GM19463 (cell line): Measurements from ENCODE around the gene SNAPC3.
"Not testable (repeated sequence)": the region's sequence is repeated elsewhere in the genome, so short reads cannot be mapped to it uniquely, and the experiment has no call there.

Experiments
- ATAC-seq: cut with Tn5 transposase; IDR thresholded peaks from one replicate; pipeline ENCODE4 v1.9.1; 2021; ENCODE audit warnings: mild to moderate bottlenecking, moderate library complexity; ENCODE audit not compliant: unreplicated experiment

The SNAPC3 gene

GRCh38 chr9:15422372-15423230 lies at the start of gene SNAPC3:
Gene SNAPC3, plus strand, starts transcription at chr9:15422876. Its CDS starts 4 bp downstream, at chr9:15422880.
- peak; percentile 93 for ATAC-seq

GRCh38 chr9:15373881-15374280 lies 48.8 kb upstream of the SNAPC3 start:
- no peak for ATAC-seq

- no peak for ATAC-seq
Observed at GRCh38 chr9:15374310-15374709, 48.4 kb upstream of the SNAPC3 start.

- ATAC-seq, result no peak
Observed at GRCh38 chr9:15374825-15375224, 47.9 kb upstream of the SNAPC3 start.

GRCh38 chr9:15377625-15378540 lies 44.8 kb upstream of the SNAPC3 start:
- no peak for ATAC-seq

GRCh38 chr9:15379317-15379716 lies 43.4 kb upstream of the SNAPC3 start:
- not testable (repeated sequence) for ATAC-seq

- ATAC-seq, result not testable (repeated sequence)
Observed at GRCh38 chr9:15379888-15380287, 42.8 kb upstream of the SNAPC3 start.

- no peak for ATAC-seq
Observed at GRCh38 chr9:15381491-15381890, 41.2 kb upstream of the SNAPC3 start.

- ATAC-seq, result no peak
Observed at GRCh38 chr9:15386465-15386864, 36.2 kb upstream of the SNAPC3 start.

- no peak for ATAC-seq
Observed at GRCh38 chr9:15389173-15389572, 33.5 kb upstream of the SNAPC3 start.

GRCh38 chr9:15389631-15390030 lies 33.0 kb upstream of the SNAPC3 start:
- no peak for ATAC-seq

GRCh38 chr9:15390201-15390600 lies 32.5 kb upstream of the SNAPC3 start:
- ATAC-seq, result no peak

- no peak for ATAC-seq
Observed at GRCh38 chr9:15392363-15392762, 30.3 kb upstream of the SNAPC3 start.

GRCh38 chr9:15400281-15400941 lies 22.3 kb upstream of the SNAPC3 start:
- no peak for ATAC-seq

GRCh38 chr9:15401266-15401665 lies 21.4 kb upstream of the SNAPC3 start:
- ATAC-seq, result no peak

- no peak for ATAC-seq
Observed at GRCh38 chr9:15403155-15403554, 19.5 kb upstream of the SNAPC3 start.

GRCh38 chr9:15404171-15404570 lies 18.5 kb upstream of the SNAPC3 start:
- ATAC-seq, result no peak

GRCh38 chr9:15416880-15417279 lies 5.8 kb upstream of the SNAPC3 start:
- no peak for ATAC-seq

GRCh38 chr9:15417626-15418025 lies 5.0 kb upstream of the SNAPC3 start:
- ATAC-seq, result no peak

GRCh38 chr9:15420796-15421195 lies 1.9 kb upstream of the SNAPC3 start:
- no peak for ATAC-seq

GRCh38 chr9:15421532-15421931 lies 1.1 kb upstream of the SNAPC3 start:
- no peak for ATAC-seq
